ENCODE results near the gene MPP7.

MPP7 gene

GRCh38 chr10:28304032-28304571, 1.2 kb upstream of the MPP7 start:
- no peak for DNase-seq

GRCh38 chr10:28302012-28302637, 739 bp downstream of the MPP7 start:
- DNase-seq: no peak

- no peak for DNase-seq
Observed at GRCh38 chr10:28300027-28300426, 2.8 kb downstream of the MPP7 start.

GRCh38 chr10:28298951-28299350, 3.9 kb downstream of the MPP7 start:
- no peak for DNase-seq

GRCh38 chr10:28296023-28296422, 6.8 kb downstream of the MPP7 start:
- no peak for DNase-seq

GRCh38 chr10:28295336-28295735, 7.5 kb downstream of the MPP7 start:
- no peak for DNase-seq

- DNase-seq: no peak
Observed at GRCh38 chr10:28294809-28295208, 8.1 kb downstream of the MPP7 start.

- no peak for DNase-seq
Observed at GRCh38 chr10:28294169-28294532, 8.7 kb downstream of the MPP7 start.

GRCh38 chr10:28293236-28294168, 9.4 kb downstream of the MPP7 start:
- DNase-seq: no peak

GRCh38 chr10:28291881-28292297, 11.0 kb downstream of the MPP7 start:
- no peak for DNase-seq

GRCh38 chr10:28285816-28286215, 17.0 kb downstream of the MPP7 start:
- DNase-seq: no peak

- no peak for DNase-seq
Observed at GRCh38 chr10:28284126-28284525, 18.7 kb downstream of the MPP7 start.

GRCh38 chr10:28283251-28283650, 19.6 kb downstream of the MPP7 start:
- no peak for DNase-seq

- DNase-seq: no peak
Observed at GRCh38 chr10:28282336-28282735, 20.5 kb downstream of the MPP7 start.

GRCh38 chr10:28281726-28282315, 21.0 kb downstream of the MPP7 start:
- no peak for DNase-seq

- no peak for DNase-seq
Observed at GRCh38 chr10:28280652-28281051, 22.2 kb downstream of the MPP7 start.

GRCh38 chr10:28279878-28280277, 23.0 kb downstream of the MPP7 start:
- no peak for DNase-seq

- no peak for DNase-seq
Observed at GRCh38 chr10:28278842-28279241, 24.0 kb downstream of the MPP7 start.

GRCh38 chr10:28276384-28276783, 26.5 kb downstream of the MPP7 start:
- DNase-seq: no peak

GRCh38 chr10:28274475-28274874, 28.4 kb downstream of the MPP7 start:
- DNase-seq: no peak

- no peak for DNase-seq
Observed at GRCh38 chr10:28273343-28273742, 29.5 kb downstream of the MPP7 start.

- no peak for DNase-seq
Observed at GRCh38 chr10:28269842-28270456, 32.9 kb downstream of the MPP7 start.
